ENCODE measurements around the gene MYO5B. TPM values are rescaled to one million over a fixed set of nuclear protein-coding genes. Genes with fewer than 3 reads are reported as not detected.

Gene MYO5B
- total and polyA plus RNA-seq, 2 of the 4 experiments (the other 2 are of a cell fraction): 0.24 to 0.54 TPM

DNA sequence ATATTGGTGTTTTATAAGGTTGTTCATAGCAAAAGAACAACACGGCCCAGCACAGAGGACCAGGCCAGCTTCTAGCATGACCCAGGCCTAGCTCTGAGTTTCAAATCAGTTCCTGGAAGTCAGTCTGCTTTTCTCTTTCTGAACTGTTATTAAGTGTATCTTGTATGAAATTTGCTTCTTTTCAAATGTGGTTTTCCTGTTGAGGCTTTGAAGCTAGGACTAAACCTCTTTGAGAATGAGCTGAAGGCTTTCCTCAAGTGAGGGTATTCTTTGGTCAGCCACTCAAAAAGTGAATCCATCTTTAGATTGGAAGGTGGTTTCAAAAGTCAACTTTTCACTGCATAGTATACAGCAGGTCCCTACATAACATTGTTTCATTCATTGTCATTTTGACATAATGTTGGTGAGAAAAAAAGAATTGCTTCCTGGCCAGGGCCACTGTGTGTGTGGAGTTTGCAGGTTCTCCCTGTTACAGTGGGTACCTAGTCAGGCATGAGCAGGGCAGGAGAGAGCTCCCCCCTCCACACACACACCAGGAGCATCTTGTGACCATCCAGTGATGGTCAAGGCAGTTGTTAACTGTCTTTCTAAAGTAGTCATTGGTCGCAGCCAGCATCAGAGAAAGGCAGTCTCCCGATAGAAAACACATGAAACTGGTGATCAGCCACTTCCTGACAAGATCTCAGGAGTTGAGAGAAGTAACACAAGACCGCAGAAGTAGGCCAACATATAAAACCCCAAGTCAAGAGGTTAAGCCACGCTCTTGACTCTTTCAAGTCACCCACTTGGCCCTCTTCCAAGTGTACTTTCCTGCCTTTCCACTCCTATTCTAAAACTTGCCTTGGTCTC is 374.9 kb downstream of the MYO5B start:
- Histone ChIP-seq H4K5ac (ENCODE audit: low read depth, low read length) (no peak overlapping the region), H3K4me3 (ENCODE audit: insufficient read depth, low read depth, low read length) (no peak overlapping the region), H3K23ac (ENCODE audit: low read depth, low read length) (peak overlapping the region; percentile 15; the same call in 1 of the 2 replicates), H3K14ac (replicated peaks; ENCODE audit: low read depth, low read length) (no peak overlapping the region), H4K8ac (ENCODE audit: low read depth in 2 of 2, low read length in 2 of 2) (no peak overlapping the region), H3K4me1 (ENCODE audit: control insufficient read depth, insufficient read depth, low read length) (0 out of 2 replicates have a peak, but pooled peaks cover 1% of the 10 kb centered on the region), H3K27ac (ENCODE audit: insufficient read depth, low read length) (no peak overlapping the region), H4K91ac (ENCODE audit: insufficient read depth, low read depth, low read length) (no peak overlapping the region), H3K4ac (ENCODE audit: low read depth, low read length) (no peak overlapping the region), H2BK20ac (ENCODE audit: low read depth, low read length) (no peak overlapping the region), H3K9me1 (ENCODE audit: insufficient read depth, low read length) (peaks cover 2% of the 10 kb centered on the region; the same call in 1 of the 2 replicates), H3K9ac (ENCODE audit: low read depth, low read length) (no peak overlapping the region), H3K9me3 (ENCODE audit: control insufficient read depth, insufficient read depth, low read length) (no peaks in the 10 kb centered on the region), H4K20me1 (ENCODE audit: insufficient read depth, low read length) (no peaks in the 10 kb centered on the region; the same call in 1 of the 2 replicates), H2BK5ac (ENCODE audit: low read depth, low read length, poor library complexity, severe bottlenecking) (no peak overlapping the region), H2AFZ (replicated peaks; ENCODE audit: low read length, poor library complexity) (no peak overlapping the region), H2AK9ac (replicated peaks; ENCODE audit: low read depth, low read length, poor library complexity) (no peak overlapping the region), H3K4me2 (ENCODE audit: low read depth, low read length) (no peak overlapping the region), H3K18ac (ENCODE audit: low read depth, low read length) (no peak overlapping the region), H2BK120ac (ENCODE audit: low read depth, low read length) (no peak overlapping the region), H3K79me1 (ENCODE audit: low read depth in 1 of 2, low read length in 2 of 2) (peaks cover 19 to 22% of the 10 kb centered on the region in 2 experiments), H3K56ac (ENCODE audit: extremely low read depth, insufficient read depth, low read length) (no peak overlapping the region), H2AK5ac (ENCODE audit: low read depth, low read length) (no peak overlapping the region), H3K27me3 (ENCODE audit: control insufficient read depth, insufficient read depth, low read length) (no peaks in the 10 kb centered on the region), H3K36me3 (ENCODE audit: control insufficient read depth, insufficient read depth, low read length) (no peaks in the 10 kb centered on the region), H2BK15ac (ENCODE audit: low read depth, low read length) (no peak overlapping the region)
- CTCF ChIA-PET: no interaction called here
- intact Hi-C loops (cut with micrococcal nuclease) (no loop called here), in situ Hi-C loops (cut with MboI; ENCODE audit: low sequenced_read_pairs) (no loop called here), dilution Hi-C loops (cut with HindIII; ENCODE audit: low sequenced_read_pairs, unreplicated experiment) (no loop called here)
- WGBS, 2 experiments (ENCODE audit: extremely low coverage in 2 of 2, insufficient read length in 1 of 2): 89% methylated on average over 3 of the region's 5 CpGs; no CpG with 5 or more reads in 1 of the 2 experiments
- no TSS peak for BruUV-seq (replicated peaks)
- POLR2A ChIA-PET (ENCODE audit: unreplicated experiment): no interaction called here
- ATAC-seq (ENCODE audit: low read depth): no peak
- TF ChIP-seq CHD1 (IDR thresholded peaks at IDR 0.05; ENCODE audit: low read depth, low read length) (no peak), MAZ (IDR thresholded peaks at IDR 0.05; ENCODE audit: borderline replicate concordance, low read depth, low read length) (no peak), RAD21 (IDR thresholded peaks at IDR 0.05; ENCODE audit: low read length) (no peak), CEBPB (IDR thresholded peaks at IDR 0.05; ENCODE audit: low read depth, low read length) (no peak), FOS (IDR thresholded peaks at IDR 0.05; ENCODE audit: low read depth, low read length) (no peak), RCOR1 (IDR thresholded peaks at IDR 0.05; ENCODE audit: insufficient replicate concordance, low read length) (no peak), SMC3 (IDR thresholded peaks at IDR 0.05; ENCODE audit: low read depth, low read length) (no peak), POLR2A (IDR thresholded peaks at IDR 0.05; ENCODE audit: low read depth, low read length) (no peak), BHLHE40 (IDR thresholded peaks at IDR 0.05; ENCODE audit: low read depth, low read length) (no peak), RFX5 (IDR thresholded peaks at IDR 0.05; ENCODE audit: low read depth, low read length) (no peak), NFE2L2 (IDR thresholded peaks at IDR 0.05; ENCODE audit: low read depth, low read length) (no peak), MAFK (IDR thresholded peaks at IDR 0.05; ENCODE audit: low read depth, low read length) (no peak)
- TF ChIP-seq, protein P1, sequence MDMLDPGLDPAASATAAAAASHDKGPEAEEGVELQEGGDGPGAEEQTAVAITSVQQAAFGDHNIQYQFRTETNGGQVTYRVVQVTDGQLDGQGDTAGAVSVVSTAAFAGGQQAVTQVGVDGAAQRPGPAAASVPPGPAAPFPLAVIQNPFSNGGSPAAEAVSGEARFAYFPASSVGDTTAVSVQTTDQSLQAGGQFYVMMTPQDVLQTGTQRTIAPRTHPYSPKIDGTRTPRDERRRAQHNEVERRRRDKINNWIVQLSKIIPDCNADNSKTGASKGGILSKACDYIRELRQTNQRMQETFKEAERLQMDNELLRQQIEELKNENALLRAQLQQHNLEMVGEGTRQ (IDR thresholded peaks at IDR 0.05; ENCODE audit: low read depth, low read length): no peak
- TF ChIP-seq, protein P2, sequence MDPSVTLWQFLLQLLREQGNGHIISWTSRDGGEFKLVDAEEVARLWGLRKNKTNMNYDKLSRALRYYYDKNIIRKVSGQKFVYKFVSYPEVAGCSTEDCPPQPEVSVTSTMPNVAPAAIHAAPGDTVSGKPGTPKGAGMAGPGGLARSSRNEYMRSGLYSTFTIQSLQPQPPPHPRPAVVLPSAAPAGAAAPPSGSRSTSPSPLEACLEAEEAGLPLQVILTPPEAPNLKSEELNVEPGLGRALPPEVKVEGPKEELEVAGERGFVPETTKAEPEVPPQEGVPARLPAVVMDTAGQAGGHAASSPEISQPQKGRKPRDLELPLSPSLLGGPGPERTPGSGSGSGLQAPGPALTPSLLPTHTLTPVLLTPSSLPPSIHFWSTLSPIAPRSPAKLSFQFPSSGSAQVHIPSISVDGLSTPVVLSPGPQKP (IDR thresholded peaks at IDR 0.05; ENCODE audit: borderline replicate concordance, low read depth, low read length): no peak
- DNase-seq: no peak

Data from IMR-90 (cell line).